Suprapubic skin (tissue), 4 donors: ENCODE data around the gene SPACA7.

Experiments
- POLR2A ChIP-seq, 2 donors: fragments of 450-650 bp; IDR thresholded peaks; one replicate each; pipeline ENCODE4 v1.6.1; 2017; ENCODE audit warnings: antibody characterized with exemption in 2 of 2, mild to moderate bottlenecking in 2 of 2, moderate library complexity in 2 of 2
- POLR2AphosphoS5 ChIP-seq, 3 donors: sonication (generic); formaldehyde crosslinking; IDR thresholded peaks; one replicate each; pipeline ENCODE4 v1.6.1; 2017; ENCODE audit warnings: antibody characterized with exemption in 3 of 3

DNA sequence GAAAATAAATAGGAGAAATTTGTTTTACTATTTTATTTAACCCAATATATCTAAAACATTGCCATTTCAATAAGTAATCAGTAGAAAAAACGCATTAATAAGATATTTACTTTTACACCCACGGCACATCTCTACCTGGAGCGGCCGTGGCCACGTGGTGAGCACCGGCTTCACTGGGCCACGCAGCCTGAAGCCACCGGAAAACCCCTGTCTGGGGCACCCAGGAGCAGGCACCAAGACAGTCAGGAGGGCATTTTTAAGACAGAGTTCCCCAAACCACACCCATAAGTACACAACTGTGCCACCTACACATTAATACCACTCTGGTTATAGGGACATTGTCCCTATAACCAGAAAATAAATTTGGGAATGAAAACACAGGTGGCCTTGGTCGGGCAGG lies 80.9 kb downstream of the SPACA7 start:
- no peak for TF ChIP-seq POLR2AphosphoS5 (IDR thresholded peaks at IDR 0.05)
- TF ChIP-seq POLR2A (IDR thresholded peaks at IDR 0.05) = no peak
